ENCODE data around the gene METRN.
A peak's percentile ranks its signal among the peaks of the same experiment; 100 is the strongest.

The METRN gene

DNA sequence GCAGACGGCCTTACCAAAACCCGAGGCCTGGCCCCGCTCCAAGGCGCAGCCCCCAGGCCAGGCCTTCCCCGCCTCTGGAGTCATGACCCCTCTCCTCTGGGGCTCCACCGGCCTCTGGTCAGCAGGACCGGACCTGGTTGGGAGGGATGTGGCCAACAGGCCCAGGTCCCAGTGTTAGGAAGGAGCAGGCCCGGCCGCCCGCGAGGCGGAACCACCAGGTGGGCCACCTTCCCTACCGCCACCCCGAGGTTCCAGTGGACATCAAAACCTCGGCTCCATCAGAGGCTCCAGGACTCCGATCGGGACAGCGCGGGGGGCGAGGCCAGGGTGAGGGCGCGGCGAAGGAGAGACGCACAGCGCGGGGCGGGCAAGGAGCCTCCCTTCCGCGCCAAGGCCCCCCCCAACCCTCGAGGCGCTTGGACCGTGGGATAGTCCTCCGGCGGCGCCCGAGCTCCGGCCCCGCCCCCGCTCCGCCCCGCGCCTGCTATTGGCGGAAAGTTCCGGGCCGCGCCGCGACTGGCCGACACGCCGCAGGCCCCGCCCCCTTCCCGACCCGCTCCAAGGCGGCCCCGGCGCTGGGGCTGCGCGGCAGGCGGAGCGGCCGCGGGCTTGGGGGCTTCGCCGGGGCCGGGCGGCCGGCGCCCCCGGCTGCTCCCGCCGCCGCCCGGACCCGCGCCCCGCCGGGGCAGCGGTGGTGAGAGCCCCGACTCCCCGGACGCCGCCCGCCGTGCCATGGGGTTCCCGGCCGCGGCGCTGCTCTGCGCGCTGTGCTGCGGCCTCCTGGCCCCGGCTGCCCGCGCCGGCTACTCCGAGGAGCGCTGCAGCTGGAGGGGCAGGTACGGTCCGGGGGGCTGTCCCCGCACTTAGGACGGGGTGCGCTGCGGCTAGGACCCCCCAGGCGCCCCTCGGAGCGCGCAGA is at the start of gene METRN:
TSS of gene METRN (plus strand) at position 561 of the 919 bp plus-strand sequence. CDS start at position 733, 172 bp downstream.
- DNase-seq, result peak; percentile 95

DNA sequence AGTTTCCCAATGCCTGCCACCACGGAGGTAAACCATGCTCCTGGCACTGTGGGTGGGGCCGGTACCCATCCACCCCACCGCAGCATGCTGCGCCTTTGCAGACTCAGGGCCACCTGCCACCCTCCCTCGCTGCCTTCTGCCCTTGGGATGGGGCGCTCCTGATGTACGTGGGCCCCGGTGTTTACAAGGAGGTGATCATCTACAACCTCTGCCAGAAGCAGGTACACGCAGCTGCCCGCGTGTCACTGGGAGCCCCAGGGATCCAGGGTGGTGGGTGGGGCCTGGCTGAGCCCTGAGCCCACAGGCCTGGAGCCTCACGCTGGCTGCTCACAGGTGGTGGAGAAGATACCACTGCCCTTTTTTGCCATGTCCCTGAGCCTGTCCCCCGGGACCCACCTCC is 48.3 kb upstream of the METRN start:
- DNase-seq, result no peak

DNA sequence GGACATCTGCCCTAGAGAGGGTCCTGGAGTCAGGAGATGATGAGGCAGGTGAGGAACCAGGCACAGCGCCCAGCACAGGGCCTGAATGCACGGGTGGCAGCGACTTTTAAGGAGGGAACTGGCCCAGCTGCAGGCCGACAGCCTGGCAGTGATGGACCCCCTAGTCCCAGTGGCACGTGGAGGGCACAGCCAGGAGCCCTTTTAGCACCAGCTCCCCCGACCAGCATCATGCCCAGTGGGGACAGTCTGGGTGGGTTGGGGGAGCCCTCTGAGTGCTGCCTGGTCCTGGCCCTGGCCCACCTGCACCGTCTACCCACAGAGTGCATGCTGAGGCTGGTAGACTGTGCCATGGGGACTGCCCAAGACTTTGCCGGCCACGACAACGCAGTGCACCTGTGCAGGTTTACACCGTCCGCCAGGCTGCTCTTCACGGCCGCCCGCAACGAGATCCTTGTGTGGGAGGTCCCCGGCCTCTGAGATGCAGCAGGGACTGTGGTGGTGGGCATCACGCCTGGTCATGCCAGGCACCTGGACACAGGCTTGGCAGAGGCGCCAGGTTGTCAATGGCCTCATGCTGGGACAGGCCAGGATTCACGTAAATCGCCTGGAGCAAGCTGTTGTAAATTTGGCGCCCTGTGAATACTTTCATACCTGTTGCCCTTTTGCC is 47.7 kb upstream of the METRN start:
- no peak for DNase-seq

DNA sequence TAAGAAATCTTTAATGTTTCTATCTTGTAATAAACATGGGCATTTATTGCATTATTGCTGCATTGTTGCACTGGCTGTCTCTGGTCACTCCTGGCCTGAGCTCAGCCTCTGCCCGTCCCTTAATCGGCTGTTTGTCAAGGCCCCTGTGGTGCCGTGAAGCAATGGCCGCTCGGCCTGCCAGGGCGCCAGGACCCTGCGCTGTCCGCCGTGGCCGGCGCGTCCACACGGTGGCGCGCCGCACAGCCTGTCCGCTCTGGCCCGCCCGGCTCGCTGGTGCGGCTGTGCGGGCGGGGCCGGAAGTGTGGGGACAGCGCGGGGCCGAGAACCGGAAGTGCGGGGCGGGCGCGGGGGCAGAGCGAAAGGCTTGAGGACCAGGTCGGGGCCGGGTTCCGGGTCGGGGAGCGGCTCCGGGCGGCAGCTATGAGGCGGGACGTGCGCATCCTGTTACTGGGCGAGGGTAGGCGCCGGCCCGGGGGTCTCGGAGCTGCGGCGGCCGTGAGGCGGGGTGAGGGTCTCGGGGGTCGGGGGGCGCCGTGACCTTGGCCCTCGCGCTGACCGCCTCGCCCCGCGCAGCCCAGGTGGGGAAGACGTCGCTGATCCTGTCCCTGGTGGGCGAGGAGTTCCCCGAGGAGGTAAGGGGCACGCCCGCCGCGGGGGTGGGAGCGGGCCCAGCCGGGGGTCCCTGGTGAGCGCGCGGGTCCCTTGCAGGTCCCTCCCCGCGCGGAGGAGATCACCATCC is 47.0 kb upstream of the METRN start, which contains the start of gene RHOT2:
TSS of gene RHOT2 (plus strand) at position 353 of the 739 bp plus-strand sequence. CDS start at position 421, 68 bp downstream.
- DNase-seq, result peak; percentile 95

DNA sequence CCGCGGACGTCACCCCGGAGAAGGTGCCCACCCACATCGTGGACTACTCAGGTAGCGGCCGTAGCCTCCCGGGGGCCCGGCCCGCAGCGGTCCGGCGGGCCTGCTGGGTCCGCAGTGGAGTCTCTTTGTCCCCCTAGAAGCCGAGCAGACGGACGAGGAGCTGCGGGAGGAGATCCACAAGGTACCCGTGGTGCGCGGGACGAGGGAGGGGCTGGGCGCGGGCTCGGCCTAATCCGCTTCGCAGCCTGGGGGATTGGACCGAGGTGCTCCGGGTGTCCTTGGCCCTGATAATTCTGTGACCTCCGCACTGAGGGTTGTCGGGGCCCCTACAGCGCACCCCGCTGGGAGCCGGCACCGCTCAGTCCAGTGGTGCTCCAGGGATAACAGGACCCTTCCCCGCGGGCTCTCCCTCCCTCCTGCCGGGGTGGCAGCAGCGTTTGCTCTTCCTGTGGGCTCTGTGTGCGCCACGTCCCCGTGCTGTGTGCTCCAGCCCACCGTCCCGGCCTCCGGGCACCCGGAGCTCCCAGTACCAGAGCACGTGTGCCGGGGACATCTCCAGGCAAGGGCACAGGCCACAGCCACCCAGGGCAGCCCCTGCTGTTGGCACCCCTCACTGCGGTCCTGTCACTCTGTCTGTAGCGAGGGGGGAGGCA is 46.3 kb upstream of the METRN start:
- DNase-seq, result no peak

DNA sequence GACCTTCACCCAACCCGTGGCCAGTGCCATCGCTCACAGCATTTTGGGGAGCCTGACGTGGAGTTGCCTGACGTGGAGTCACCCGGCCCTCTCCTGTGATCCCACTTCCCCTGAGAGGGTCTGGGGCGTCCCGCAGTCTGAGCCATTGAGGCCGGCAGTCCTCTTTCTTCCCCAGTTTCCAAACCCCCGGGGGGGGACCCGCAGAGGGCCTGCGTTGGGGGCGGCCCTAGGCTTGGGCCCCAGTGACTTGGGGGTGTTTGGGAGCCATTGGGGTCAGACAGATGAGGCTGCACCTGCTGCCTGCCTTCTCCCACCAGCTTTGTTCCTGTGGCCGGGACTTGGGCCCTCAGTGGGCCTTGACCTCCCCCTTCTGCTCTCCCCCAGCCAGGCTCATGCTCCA is 45.3 kb upstream of the METRN start:
- DNase-seq, result no peak

DNA sequence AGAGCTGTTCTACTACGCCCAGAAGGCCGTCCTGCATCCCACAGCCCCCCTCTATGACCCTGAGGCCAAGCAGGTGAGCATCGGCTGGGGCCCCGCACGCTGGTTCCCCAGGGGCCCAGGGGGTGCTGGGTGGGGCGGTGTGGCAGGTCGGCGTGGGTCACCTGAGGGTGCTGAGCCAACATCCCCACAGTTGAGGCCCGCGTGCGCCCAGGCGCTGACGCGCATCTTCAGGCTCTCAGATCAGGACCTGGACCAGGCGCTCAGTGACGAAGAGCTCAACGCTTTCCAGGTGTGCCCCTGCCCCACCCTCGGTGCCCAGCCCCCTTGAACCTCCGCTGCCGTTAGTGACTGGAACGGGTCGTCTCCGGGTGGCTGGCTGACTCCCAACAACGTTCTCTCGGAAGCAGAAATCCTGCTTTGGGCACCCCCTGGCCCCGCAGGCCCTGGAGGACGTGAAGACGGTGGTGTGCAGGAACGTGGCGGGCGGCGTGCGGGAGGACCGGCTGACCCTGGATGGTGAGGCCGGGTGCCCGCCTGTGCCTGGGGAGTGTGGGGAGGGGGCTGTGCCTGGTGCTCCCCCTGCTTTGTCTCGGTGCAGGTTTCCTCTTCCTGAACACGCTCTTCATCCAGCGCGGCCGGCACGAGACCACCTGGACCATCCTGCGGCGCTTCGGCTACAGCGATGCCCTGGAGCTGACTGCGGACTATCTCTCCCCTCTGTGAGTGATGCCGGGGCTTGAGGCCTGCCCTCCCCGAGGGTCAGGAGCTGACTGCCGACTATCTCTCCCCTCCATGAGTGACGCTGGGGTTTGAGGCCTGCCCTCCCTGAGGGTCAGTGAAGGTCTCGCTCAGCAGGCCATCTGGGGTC is 44.2 kb upstream of the METRN start:
- no peak for DNase-seq

DNA sequence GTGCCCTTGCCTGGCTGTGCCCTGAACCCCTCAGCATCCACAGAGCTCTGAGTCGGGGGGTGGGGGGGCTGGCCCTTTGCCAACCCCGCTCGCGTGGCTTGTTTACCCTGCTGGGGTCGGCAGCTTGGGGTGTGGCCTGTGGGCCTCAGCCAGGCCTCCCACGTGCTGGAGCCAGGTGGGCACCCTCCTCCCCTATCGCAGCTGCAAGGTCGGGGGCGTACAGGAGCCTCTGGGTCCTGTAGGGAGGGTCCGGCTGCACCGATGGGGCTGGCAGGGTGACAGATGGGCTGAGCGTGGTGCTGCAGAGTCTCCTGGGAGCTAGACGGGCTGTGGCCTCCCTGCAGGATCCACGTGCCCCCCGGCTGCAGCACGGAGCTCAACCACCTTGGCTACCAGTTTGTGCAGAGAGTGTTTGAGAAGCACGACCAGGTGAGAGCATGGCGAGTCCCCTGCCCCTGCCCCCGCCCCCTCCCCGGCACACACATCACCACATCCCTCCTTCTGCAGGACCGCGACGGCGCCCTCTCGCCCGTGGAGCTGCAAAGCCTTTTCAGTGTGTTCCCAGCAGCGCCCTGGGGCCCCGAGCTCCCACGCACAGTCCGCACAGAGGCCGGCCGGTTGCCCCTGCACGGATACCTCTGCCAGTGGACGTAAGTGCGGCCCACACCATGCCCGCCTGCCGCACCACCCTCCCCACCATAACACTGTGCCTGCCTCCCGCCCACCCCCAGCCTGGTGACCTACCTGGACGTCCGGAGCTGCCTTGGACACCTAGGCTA is 43.4 kb upstream of the METRN start:
- no peak for DNase-seq

DNA sequence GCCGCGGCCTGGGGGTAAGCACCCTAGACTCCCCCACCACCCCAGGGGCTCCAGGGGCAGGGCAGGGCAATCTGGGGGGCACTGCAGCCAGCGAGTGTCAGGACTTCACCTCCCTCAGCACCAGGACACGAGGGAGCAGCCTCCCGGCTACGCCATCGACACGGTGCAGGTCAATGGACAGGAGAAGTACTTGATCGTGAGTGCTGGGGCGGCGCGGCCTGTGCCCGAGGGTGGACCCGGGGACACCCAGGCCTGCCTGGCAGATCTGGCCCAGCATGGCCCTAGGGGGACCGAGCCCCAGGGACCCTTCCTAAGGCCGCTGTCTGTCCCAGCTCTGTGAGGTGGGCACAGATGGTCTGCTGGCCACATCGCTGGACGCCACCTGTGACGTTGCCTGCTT is 42.5 kb upstream of the METRN start:
- DNase-seq, result no peak

DNA sequence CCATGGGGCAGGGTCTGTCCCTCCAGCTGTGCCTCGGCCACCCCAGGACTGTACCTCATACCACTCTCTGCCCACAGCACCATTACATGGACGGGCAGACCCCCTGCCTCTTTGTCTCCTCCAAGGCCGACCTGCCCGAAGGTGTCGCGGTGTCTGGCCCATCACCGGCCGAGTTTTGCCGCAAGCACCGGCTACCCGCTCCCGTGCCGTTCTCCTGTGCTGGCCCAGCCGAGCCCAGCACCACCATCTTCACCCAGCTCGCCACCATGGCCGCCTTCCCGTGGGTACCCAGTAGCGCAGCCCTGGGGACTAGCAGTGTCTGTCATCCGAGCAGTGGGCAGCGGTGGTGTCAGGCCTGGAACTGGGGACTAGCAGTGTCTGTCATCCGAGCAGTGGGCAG is 42.1 kb upstream of the METRN start:
- DNase-seq, result no peak

DNA sequence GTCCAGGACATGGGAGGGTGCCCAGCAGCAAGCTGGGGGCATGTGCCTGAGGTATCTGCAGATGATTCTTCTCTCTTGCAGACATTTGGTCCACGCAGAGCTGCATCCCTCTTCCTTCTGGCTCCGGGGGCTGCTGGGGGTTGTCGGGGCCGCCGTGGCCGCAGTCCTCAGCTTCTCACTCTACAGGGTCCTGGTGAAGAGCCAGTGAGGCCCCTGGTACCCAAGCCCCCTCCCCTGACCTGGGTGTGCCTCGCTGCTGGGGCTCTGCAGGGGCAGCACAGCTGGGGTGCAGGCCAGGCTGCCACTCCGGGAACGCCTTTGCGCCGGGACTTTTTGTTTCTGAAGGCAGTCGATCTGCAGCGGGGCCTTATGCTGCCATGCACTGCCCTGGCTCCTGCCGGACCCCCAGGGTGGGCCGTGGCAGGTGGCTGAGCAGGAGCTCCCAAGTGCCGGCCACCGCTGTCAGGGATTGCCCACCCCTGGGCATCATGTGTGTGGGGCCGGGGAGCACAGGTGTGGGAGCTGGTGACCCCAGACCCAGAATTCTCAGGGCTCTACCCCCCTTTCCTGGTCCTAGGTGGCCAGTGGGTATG is 41.4 kb upstream of the METRN start:
- no peak for DNase-seq

DNA sequence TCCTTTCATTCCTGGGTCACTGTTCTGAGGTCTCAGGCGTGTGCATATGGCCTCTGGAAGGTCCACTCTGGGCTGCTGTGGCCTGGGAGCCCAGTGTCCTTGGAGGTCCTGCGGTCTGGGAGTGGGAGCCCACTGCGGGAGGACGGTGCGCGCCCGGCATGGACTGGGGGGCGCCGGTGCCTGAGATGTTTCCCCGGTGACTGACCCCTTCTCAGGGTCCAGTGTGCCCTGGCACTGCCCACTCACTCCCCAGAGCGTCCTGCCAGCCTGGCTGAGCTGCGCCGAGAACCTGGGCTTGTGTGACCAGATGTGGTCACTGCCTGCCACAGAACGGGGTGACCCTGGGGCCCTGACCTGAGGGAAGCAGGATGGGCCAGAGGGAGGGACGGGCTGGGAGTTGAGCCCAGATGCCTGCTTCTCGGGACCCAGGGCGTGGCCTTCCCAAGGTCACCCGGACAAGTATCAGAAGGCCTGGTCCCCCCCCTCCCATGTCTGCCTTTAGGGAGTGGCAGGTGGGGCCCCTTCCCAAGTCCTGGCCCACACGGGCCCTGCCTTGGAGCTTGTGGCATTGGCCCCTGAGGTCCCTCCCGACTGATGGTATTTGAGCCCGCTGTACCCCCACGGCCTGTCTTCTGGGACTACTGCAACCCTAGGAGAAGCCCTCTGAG is 40.6 kb upstream of the METRN start:
- no peak for DNase-seq

DNA sequence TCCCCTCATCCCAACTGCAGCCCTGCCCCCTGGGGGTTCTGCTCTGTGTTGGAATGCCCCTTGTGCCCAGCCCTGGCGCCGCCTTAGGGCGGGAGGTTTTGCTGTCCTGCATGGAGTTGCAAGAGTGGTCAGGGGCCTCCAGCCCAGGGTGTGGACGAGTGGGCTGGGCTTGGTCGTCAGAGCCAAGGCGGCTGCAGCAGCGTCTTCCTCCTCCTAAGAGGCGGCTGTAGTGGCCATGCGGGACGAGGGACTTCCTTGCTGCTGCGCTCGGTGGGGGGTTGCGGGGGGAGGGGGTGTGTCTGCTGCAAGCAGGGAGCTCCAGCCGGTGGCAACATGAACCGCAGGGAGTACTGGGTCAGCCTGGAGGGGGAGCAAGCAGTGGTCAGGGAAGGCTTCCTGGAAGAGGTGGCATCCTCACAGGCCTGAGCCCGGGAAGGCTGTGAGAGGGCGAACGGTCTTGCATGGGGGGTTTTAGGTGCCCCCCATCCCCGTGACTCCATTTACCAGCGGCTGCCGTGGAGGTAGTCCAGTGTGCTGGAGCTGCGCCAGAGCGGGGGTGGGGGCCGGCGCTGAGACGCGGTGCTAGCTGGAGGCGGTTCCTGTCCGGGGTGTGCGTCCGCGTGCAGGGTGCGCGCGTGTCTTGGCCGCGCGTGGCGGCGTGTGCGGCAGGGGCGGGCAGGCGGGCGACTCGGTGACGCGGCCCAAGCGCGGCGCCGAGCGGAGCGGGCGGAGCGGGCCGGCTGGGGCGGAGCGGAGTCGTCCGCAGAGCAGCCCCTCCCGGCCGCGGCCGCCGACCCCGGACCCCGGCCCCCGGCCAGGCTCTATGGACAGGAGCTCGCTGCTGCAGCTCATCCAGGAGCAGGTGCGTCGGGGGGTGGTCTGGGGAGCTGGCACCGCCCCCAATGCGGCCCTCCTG is 39.7 kb upstream of the METRN start, which contains the start of gene RHBDL1:
TSS of gene RHBDL1 (plus strand) at position 704 of the 916 bp plus-strand sequence. CDS start at position 824, 120 bp downstream.
- DNase-seq, result no peak

DNA sequence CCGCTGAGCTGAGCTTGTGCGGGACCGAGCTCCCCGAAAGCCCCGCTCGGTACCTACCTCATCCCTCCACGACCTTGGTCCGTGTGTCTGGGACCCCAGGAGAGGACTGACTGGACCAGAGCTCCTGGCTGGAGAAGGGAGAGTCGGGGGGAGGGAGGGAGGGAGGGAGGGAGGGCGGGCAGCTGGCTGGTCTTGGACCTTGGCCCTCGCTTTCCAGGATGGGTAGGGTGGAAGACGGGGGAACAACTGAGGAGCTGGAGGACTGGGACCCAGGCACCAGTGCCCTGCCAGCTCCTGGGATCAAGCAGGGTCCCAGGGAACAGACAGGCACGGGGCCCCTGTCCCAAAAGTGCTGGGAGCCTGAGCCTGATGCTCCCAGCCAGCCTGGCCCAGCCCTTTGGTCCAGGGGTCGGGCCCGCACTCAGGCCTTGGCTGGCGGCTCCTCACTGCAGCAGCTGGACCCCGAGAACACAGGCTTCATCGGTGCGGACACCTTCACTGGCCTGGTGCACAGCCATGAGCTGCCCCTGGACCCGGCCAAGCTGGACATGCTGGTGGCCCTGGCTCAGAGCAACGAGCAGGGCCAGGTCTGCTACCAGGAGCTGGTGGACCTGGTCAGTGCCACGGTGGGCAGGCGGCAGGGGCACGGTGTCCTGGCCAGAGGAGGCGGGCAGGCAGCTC is 38.9 kb upstream of the METRN start:
- no peak for DNase-seq

DNA sequence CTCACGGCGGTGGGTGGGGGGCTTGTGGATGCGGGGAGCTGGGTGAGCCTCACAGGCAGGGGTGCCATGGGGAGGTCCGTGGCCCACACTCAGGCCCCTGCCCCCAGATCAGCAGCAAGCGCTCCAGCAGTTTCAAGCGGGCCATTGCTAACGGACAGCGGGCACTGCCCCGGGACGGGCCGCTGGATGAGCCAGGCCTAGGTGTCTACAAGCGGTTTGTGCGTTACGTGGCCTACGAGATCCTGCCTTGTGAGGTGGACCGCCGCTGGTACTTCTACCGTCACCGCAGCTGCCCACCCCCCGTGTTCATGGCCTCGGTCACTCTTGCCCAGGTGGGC is 38.4 kb upstream of the METRN start:
- DNase-seq, result no peak

DNA sequence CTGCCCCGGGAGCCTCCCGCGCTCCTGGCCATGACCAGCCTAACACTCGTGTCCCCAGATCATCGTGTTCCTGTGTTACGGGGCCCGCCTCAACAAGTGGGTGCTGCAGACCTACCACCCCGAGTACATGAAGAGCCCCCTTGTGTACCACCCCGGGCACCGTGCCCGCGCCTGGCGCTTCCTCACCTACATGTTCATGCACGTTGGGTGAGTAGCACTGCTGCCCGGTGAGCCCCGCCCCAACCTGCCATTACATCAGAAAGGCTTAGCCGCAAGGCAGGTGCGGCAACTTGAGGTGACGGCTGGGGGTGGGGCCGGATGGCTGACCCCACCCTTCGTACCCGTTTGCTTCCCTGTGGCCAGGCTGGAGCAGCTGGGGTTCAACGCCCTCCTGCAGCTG is 38.0 kb upstream of the METRN start:
- peak; percentile 43 for DNase-seq

DNA sequence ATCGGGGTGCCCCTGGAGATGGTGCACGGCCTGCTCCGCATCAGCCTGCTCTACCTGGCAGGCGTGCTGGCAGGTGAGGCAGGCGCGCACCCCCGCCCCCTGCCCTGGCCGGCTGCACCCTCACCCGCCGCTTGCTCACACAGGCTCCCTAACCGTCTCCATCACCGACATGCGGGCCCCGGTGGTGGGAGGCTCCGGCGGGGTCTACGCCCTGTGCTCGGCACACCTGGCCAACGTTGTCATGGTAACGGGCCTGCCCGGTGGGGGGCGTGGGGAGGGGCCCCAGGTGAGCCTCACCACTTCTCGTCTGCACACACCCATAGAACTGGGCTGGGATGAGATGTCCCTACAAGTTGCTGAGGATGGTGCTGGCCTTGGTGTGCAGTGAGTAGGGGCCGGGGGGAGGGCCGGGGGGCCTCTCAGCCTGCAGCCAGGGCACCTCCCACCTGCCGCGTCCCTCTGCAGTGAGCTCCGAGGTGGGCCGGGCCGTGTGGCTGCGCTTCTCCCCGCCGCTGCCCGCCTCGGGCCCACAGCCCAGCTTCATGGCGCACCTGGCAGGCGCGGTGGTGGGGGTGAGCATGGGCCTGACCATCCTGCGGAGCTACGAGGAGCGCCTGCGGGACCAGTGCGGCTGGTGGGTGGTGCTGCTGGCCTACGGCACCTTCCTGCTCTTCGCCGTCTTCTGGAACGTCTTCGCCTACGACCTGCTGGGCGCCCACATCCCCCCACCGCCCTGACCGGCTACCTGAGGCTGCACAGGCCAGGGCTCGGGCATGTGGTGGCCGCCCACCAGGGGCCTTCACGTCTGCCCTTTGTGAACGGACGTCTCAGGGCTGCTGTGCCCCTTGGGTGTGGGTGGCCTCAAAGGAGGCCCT is 37.4 kb upstream of the METRN start:
- DNase-seq, result no peak

All from CD4-positive, alpha-beta T cell treated with Interleukin-6 for 4 hours (primary cell).